H1 (cell line): Measurements from ENCODE around the gene OR2A25. TPM values are rescaled to one million over a fixed set of nuclear protein-coding genes. Genes with fewer than 3 reads are reported as not detected.
A peak's percentile ranks its signal among the peaks of the same experiment; 100 is the strongest.

Source experiments
- CTCF ChIA-PET: fragments of 300-600 bp; sonication (Branson Sonifier 250); formaldehyde crosslinking; loops from one replicate; lab custom pipeline; 2021; ENCODE audit not compliant: partially characterized antibody; lab: Charles Lee
- POLR2A ChIA-PET: fragments of 300-600 bp; sonication (Branson Sonifier 250); formaldehyde crosslinking; loops from one replicate; lab custom pipeline; 2021; ENCODE audit warnings: inconsistent platforms; ENCODE audit not compliant: partially characterized antibody; lab: Charles Lee
- DNase-seq, 2 experiments: peaks; one replicate each; pipeline versions ENCODE4 v3.0.0 to v3.0.0-alpha.2; 2010 to 2022; ENCODE audit warnings: low spot score in 2 of 2, low read depth in 1 of 2, mixed read lengths in 1 of 2
- FAIRE-seq: peaks from 2 replicates; lab custom pipeline; 2011; peaks lifted over from hg19 to GRCh38; lab: Jason Lieb, UNC
- H2AFZ ChIP-seq: 2 replicates; pipeline ENCODE4 v1.8.1; 2012; ENCODE audit warnings: low read length, inconsistent platforms
- H2AK5ac ChIP-seq: 2 replicates; pipeline ENCODE4 v1.6.1; 2013; ENCODE audit warnings: low read depth, low read length
- H2BK120ac ChIP-seq: replicated peaks from 2 replicates; pipeline ENCODE3; 2013; ENCODE audit warnings: low read depth, low read length, inconsistent platforms
- H2BK12ac ChIP-seq: 2 replicates; pipeline ENCODE4 v1.6.1; 2013; ENCODE audit warnings: low read depth, low read length
- H2BK15ac ChIP-seq: 2 replicates; pipeline ENCODE4 v1.6.1; 2013; ENCODE audit warnings: low read length
- H2BK20ac ChIP-seq: 2 replicates; pipeline ENCODE4 v1.6.1; 2013; ENCODE audit warnings: low read length
- H2BK5ac ChIP-seq: 2 replicates; pipeline ENCODE4 v1.6.1; 2013; ENCODE audit warnings: low read depth, low read length
- H3K14ac ChIP-seq: 2 replicates; pipeline ENCODE4 v1.6.1; 2013; ENCODE audit warnings: inconsistent platforms; ENCODE audit not compliant: insufficient read length
- H3K18ac ChIP-seq: 2 replicates; pipeline ENCODE4 v1.6.1; 2013; ENCODE audit warnings: low read length; ENCODE audit errors: extremely low read depth
- H3K23ac ChIP-seq: 2 replicates; pipeline ENCODE4 v1.6.1; 2013; ENCODE audit warnings: inconsistent platforms; ENCODE audit not compliant: insufficient read length
- H3K23me2 ChIP-seq: 2 replicates; pipeline ENCODE4 v1.6.1; 2013; ENCODE audit warnings: low read depth, low read length
- H3K27ac ChIP-seq: 2 replicates; pipeline ENCODE4 v1.6.1; 2011; ENCODE audit warnings: low read depth, low read length, inconsistent platforms
- H3K27me3 ChIP-seq, 4 experiments: replicated peaks in 1 of 4; 1 replicate in 1 of 4; 2 replicates in 3 of 4; pipeline versions ENCODE4 v1.6.1 to v1.8.1; 2011 to 2013; ENCODE audit warnings: low read length in 3 of 4, mild to moderate bottlenecking in 3 of 4, inconsistent platforms in 2 of 4, mixed read lengths in 2 of 4, moderate library complexity in 1 of 4; ENCODE audit not compliant: control insufficient read depth in 3 of 4, insufficient read depth in 3 of 4; ENCODE audit errors: extremely low read depth in 1 of 4
- H3K36me3 ChIP-seq, 4 experiments: 2 replicates each; pipeline versions ENCODE4 v1.6.1 to v1.8.1; 2011 to 2013; ENCODE audit warnings: mild to moderate bottlenecking in 4 of 4, low read length in 3 of 4, moderate library complexity in 2 of 4, control low read depth in 1 of 4, inconsistent platforms in 1 of 4; ENCODE audit not compliant: insufficient read depth in 4 of 4, control insufficient read depth in 2 of 4
- H3K4ac ChIP-seq: replicated peaks from 2 replicates; pipeline ENCODE3; 2013; ENCODE audit warnings: low read length, low read depth, mixed read lengths, inconsistent platforms; ENCODE audit not compliant: insufficient read length
- H3K4me1 ChIP-seq, 4 experiments: replicated peaks in 1 of 4; 1 replicate in 1 of 4; 2 replicates in 3 of 4; pipeline versions ENCODE4 v1.6.1 to v1.8.1; 2011 to 2013; ENCODE audit warnings: low read length in 3 of 4, inconsistent platforms in 2 of 4, mixed read lengths in 1 of 4; ENCODE audit not compliant: insufficient read depth in 4 of 4, control insufficient read depth in 3 of 4
- H3K4me2 ChIP-seq, 2 experiments: 2 replicates each; pipeline versions ENCODE4 v1.6.1 to v1.8.1; 2011 to 2013; ENCODE audit warnings: low read depth in 2 of 2, low read length in 2 of 2, control low read depth in 1 of 2, inconsistent platforms in 1 of 2, mild to moderate bottlenecking in 1 of 2; ENCODE audit not compliant: insufficient read depth in 1 of 2
- H3K4me3 ChIP-seq, 4 experiments: fragments of 200-600, 300-600 bp in 1 of 4; sonication (generic), shearing (Covaris generic), sonication (Bioruptor Twin) in 1 of 4; 2 replicates each; pipeline versions ENCODE4 v1.5.1 to v1.8.1; 2011 to 2016; ENCODE audit warnings: low read length in 4 of 4, low read depth in 3 of 4, control low read depth in 2 of 4, inconsistent platforms in 2 of 4, mild to moderate bottlenecking in 2 of 4, mixed read lengths in 1 of 4, moderate library complexity in 1 of 4; ENCODE audit not compliant: insufficient read depth in 2 of 4; ENCODE audit errors: extremely low read depth in 1 of 4
- H3K56ac ChIP-seq: replicated peaks from 2 replicates; pipeline ENCODE3; 2013; ENCODE audit warnings: low read depth, mild to moderate bottlenecking, mixed read lengths, low read length, inconsistent platforms; ENCODE audit not compliant: insufficient read length
- H3K79me1 ChIP-seq: 2 replicates; pipeline ENCODE4 v1.6.1; 2013; ENCODE audit warnings: low read depth, low read length, control low read depth
- H3K79me2 ChIP-seq, 2 experiments: 2 replicates each; pipeline versions ENCODE4 v1.6.1 to v1.8.1; 2012 to 2013; ENCODE audit warnings: low read length in 2 of 2, mild to moderate bottlenecking in 2 of 2, inconsistent platforms in 1 of 2; ENCODE audit not compliant: insufficient read depth in 2 of 2, control insufficient read depth in 1 of 2
- H3K9ac ChIP-seq, 4 experiments: replicated peaks in 1 of 4; 1 replicate in 1 of 4; 2 replicates in 3 of 4; pipeline versions ENCODE4 v1.6.1 to v1.8.1; 2011 to 2013; ENCODE audit warnings: low read depth in 3 of 4, low read length in 3 of 4, control low read depth in 2 of 4, mild to moderate bottlenecking in 2 of 4, moderate library complexity in 2 of 4, inconsistent platforms in 1 of 4; ENCODE audit errors: extremely low read depth in 1 of 4
- H3K9me3 ChIP-seq, 2 experiments: 2 replicates each; pipeline versions ENCODE4 v1.6.1 to v1.8.1; 2012 to 2013; ENCODE audit warnings: mild to moderate bottlenecking in 2 of 2, moderate library complexity in 2 of 2, control low read depth in 1 of 2, inconsistent platforms in 1 of 2, low read depth in 1 of 2, low read length in 1 of 2, mixed read lengths in 1 of 2; ENCODE audit not compliant: insufficient read depth in 2 of 2
- H4K20me1 ChIP-seq, 2 experiments: replicated peaks in 1 of 2; 2 replicates each; pipeline versions ENCODE3 to v1.8.1; 2011 to 2013; ENCODE audit warnings: inconsistent platforms in 2 of 2, low read length in 2 of 2, mild to moderate bottlenecking in 1 of 2; ENCODE audit not compliant: insufficient read depth in 2 of 2, control insufficient read depth in 1 of 2
- H4K5ac ChIP-seq: 2 replicates; pipeline ENCODE4 v1.6.1; 2013; ENCODE audit warnings: low read length, low read depth, mixed read lengths, inconsistent platforms; ENCODE audit not compliant: insufficient read length
- H4K8ac ChIP-seq: 2 replicates; pipeline ENCODE4 v1.8.0; 2013; ENCODE audit warnings: mild to moderate bottlenecking, moderate library complexity, low read length, inconsistent platforms; ENCODE audit not compliant: insufficient read depth; ENCODE audit errors: extremely low read depth
- H4K91ac ChIP-seq: replicated peaks from 2 replicates; pipeline ENCODE3; 2013; ENCODE audit warnings: low read length, mixed read lengths, inconsistent platforms; ENCODE audit not compliant: insufficient read length
- CBX5 ChIP-seq: fragments of 300-800, 300-1000 bp; sonication (generic); IDR thresholded peaks from 2 replicates; pipeline ENCODE4 v1.7.1; 2016; ENCODE audit warnings: antibody characterized with exemption, low read length, low read depth
- EP300 ChIP-seq, 2 experiments: IDR thresholded peaks; 1 replicate in 1 of 2; 2 replicates in 1 of 2; pipeline ENCODE4 v1.6.1; 2011 to 2012; ENCODE audit warnings: low read depth in 2 of 2, low read length in 2 of 2, mild to moderate bottlenecking in 2 of 2, borderline replicate concordance in 1 of 2, inconsistent platforms in 1 of 2, moderate library complexity in 1 of 2
- JUND ChIP-seq: IDR thresholded peaks from 2 replicates; pipeline ENCODE4 v1.6.1; 2011; ENCODE audit warnings: mild to moderate bottlenecking, improper control_type of control experiment, low read length
- RAD21 ChIP-seq, 2 experiments: IDR thresholded peaks in 1 of 2; conservative IDR thresholded peaks in 1 of 2; 2 replicates each; pipeline ENCODE4 v1.6.1; 2011; ENCODE audit warnings: low read depth in 2 of 2, low read length in 2 of 2, improper control_type of control experiment in 1 of 2, inconsistent platforms in 1 of 2, mild to moderate bottlenecking in 1 of 2, moderate library complexity in 1 of 2
- WGBS, 2 experiments: shearing (Covaris generic) in 1 of 2; methylation state at CpG; one replicate each; pipeline versions ENCODE4 v1.1.6 to v1.1.7; 2013 to 2015; ENCODE audit warnings: low lambda C conversion rate in 2 of 2, mixed read lengths in 2 of 2, inconsistent platforms in 1 of 2, low coverage in 1 of 2, missing lambda C conversion rate in 1 of 2; ENCODE audit not compliant: insufficient replicate concordance in 2 of 2, insufficient coverage in 1 of 2, insufficient read length in 1 of 2; ENCODE audit errors: extremely low coverage in 1 of 2, missing lambda C conversion rate in 1 of 2; 5-methylcytosine and 5-hydroxymethylcytosine counted together
- polyA plus RNA-seq, 7 experiments: library from polyadenylated mRNA; depleted of rRNA in 3 of 7; stranded (reverse) in 5 of 7; unstranded in 2 of 7; fragments of >200 nt in 5 of 7; fragments of 200-250 nt in 2 of 7; gene quantifications; 1 replicate in 5 of 7; 2 replicates in 1 of 7; 4 replicates in 1 of 7; pipeline versions ENCODE4 v1.2.1 to v1.2.3, GENCODE V29; 2011 to 2013; ENCODE audit warnings: missing spikeins in 2 of 7, mixed read lengths in 2 of 7
- total RNA-seq: library from RNA; stranded (reverse); fragmentation: NEBNext Ultra II Directional; extraction: Animal tissue kit (Norgen Biotek cat#: 25700); gene quantifications from 2 replicates; pipeline ENCODE4 v1.2.1, GENCODE V29; 2021
- TF ChIP-seq, protein P1 (sequence below): IDR thresholded peaks from 2 replicates; pipeline ENCODE4 v1.6.1; 2012; ENCODE audit warnings: inconsistent platforms
- TF ChIP-seq, protein P2 (sequence below), 3 experiments: IDR thresholded peaks; 1 replicate in 2 of 3; 2 replicates in 1 of 3; pipeline versions ENCODE4 v1.5.1 to v1.6.1; 2011; ENCODE audit warnings: low read length in 3 of 3, mild to moderate bottlenecking in 3 of 3, inconsistent platforms in 2 of 3, low read depth in 1 of 3, moderate library complexity in 1 of 3; ENCODE audit not compliant: insufficient read depth in 1 of 3; ENCODE audit errors: control extremely low read depth in 1 of 3

Gene OR2A25
- total and polyA plus RNA-seq, 2 of the 8 experiments (the other 6 are each of a cell fraction or from before 2014, with no cell fraction given): not detected

- CTCF ChIA-PET: interaction anchor here (0.6 to 2.4 kb wide), 7 partner anchors 11 to 143 kb away, joined by 3 to 5 read pairs (median 3); no protein-coding TSS in a partner anchor
- no peak for DNase-seq
- Histone ChIP-seq H3K27ac (no peak overlapping the region), H2BK5ac (no peak overlapping the region), H4K91ac (no peak overlapping the region), H4K20me1 (no peaks in the 10 kb centered on the region), H3K18ac (no peak overlapping the region), H3K79me1 (no peaks in the 10 kb centered on the region), H3K4me2 (no peak overlapping the region), H2BK15ac (no peak overlapping the region)
- no peak for TF ChIP-seq JUND
- TF ChIP-seq CBX5: no peak
- TF ChIP-seq RAD21 (IDR thresholded peaks at IDR 0.05 in 1 of 2, conservative IDR thresholded peaks at IDR 0.05 in 1 of 2; ENCODE audit: low read depth in 2 of 2, low read length in 2 of 2): peak; percentile 69 to 73
- TF ChIP-seq, protein P1, sequence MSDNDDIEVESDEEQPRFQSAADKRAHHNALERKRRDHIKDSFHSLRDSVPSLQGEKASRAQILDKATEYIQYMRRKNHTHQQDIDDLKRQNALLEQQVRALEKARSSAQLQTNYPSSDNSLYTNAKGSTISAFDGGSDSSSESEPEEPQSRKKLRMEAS: no peak
- TF ChIP-seq EP300 (IDR thresholded peaks at IDR 0.05; ENCODE audit: borderline replicate concordance in 1 of 2, low read depth in 2 of 2, low read length in 2 of 2): no peak
- TF ChIP-seq, protein P2, sequence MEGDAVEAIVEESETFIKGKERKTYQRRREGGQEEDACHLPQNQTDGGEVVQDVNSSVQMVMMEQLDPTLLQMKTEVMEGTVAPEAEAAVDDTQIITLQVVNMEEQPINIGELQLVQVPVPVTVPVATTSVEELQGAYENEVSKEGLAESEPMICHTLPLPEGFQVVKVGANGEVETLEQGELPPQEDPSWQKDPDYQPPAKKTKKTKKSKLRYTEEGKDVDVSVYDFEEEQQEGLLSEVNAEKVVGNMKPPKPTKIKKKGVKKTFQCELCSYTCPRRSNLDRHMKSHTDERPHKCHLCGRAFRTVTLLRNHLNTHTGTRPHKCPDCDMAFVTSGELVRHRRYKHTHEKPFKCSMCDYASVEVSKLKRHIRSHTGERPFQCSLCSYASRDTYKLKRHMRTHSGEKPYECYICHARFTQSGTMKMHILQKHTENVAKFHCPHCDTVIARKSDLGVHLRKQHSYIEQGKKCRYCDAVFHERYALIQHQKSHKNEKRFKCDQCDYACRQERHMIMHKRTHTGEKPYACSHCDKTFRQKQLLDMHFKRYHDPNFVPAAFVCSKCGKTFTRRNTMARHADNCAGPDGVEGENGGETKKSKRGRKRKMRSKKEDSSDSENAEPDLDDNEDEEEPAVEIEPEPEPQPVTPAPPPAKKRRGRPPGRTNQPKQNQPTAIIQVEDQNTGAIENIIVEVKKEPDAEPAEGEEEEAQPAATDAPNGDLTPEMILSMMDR (IDR thresholded peaks at IDR 0.05; ENCODE audit: control extremely low read depth in 1 of 3, insufficient read depth in 1 of 3, low read depth in 1 of 3, low read length in 3 of 3): peak in 2 of 3 experiments; percentile 29 to 43; a peak in 2 of 4 replicates
- TF ChIP-seq, all 59 proteins: peak for 2
- no peaks in the 10 kb centered on the region for H3K9me3 ChIP-seq
- H3K14ac ChIP-seq: no peak overlapping the region
- H3K4ac ChIP-seq: no peak overlapping the region
- H3K56ac ChIP-seq: no peak overlapping the region
- 47% methylated on average over 3 of the region's 3 CpGs; no CpG with 5 or more reads in 1 of the 2 experiments for WGBS, 2 experiments
- no peaks in the 10 kb centered on the region for H3K23me2 ChIP-seq
- H3K79me2 ChIP-seq: no peaks in the 10 kb centered on the region
- H2AFZ ChIP-seq: no peak overlapping the region
- peak; percentile 77 for FAIRE-seq
- POLR2A ChIA-PET: no interaction called here
- no peaks in the 10 kb centered on the region; a peak in 1 of 7 replicates for H3K4me1 ChIP-seq
- no peak overlapping the region for H3K9ac ChIP-seq
- no peaks in the 10 kb centered on the region for H3K36me3 ChIP-seq
- H3K27me3 ChIP-seq: no peaks in the 10 kb centered on the region
- H2BK20ac ChIP-seq: no peak overlapping the region
- H2BK120ac ChIP-seq: no peak overlapping the region
- no peak overlapping the region for H3K4me3 ChIP-seq
- no peak overlapping the region for H3K23ac ChIP-seq
- H2BK12ac ChIP-seq: no peak overlapping the region
- H2AK5ac ChIP-seq: no peak overlapping the region
- H4K5ac ChIP-seq: no peak overlapping the region
- no peak overlapping the region for H4K8ac ChIP-seq
These were observed 42.5 kb upstream of the OR2A25 start for GRCh38 chr7:144027070-144027469.
